Measurements from ENCODE around the gene ZNF710. TPM values are rescaled to one million over a fixed set of nuclear protein-coding genes. Genes with fewer than 3 reads are reported as not detected.

Gene ZNF710
- total RNA-seq, 1 donor from 2014 or later = 129 TPM

GRCh38 chr15:90008607-90009006 lies 7.5 kb downstream of the ZNF710 start:
- Mint-ChIP-seq H3K4me3 (ENCODE audit: unreplicated experiment) (peak overlapping the region; percentile 29), H3K27me3 (ENCODE audit: unreplicated experiment) (peaks cover 7% of the 10 kb centered on the region), H3K9me3 (ENCODE audit: unreplicated experiment) (peaks cover 4% of the 10 kb centered on the region), H3K4me1 (ENCODE audit: unreplicated experiment) (peaks cover 59% of the 10 kb centered on the region), H3K36me3 (ENCODE audit: low read depth, unreplicated experiment) (peaks cover 27% of the 10 kb centered on the region), H3K27ac (ENCODE audit: unreplicated experiment) (peak overlapping the region; percentile 75)
- TF ChIP-seq CTCF (IDR thresholded peaks at IDR 0.05; ENCODE audit: unreplicated experiment) = no peak
- no peak for DNase-seq (ENCODE audit: low spot score)

GRCh38 chr15:90009301-90010022 lies 8.3 kb downstream of the ZNF710 start:
- no peak for TF ChIP-seq CTCF (IDR thresholded peaks at IDR 0.05; ENCODE audit: unreplicated experiment)
- DNase-seq (ENCODE audit: low spot score) = no peak
- peaks cover 8% of the 10 kb centered on the region for H3K27me3 Mint-ChIP-seq (ENCODE audit: unreplicated experiment)
- peaks cover 4% of the 10 kb centered on the region for H3K9me3 Mint-ChIP-seq (ENCODE audit: unreplicated experiment)
- peaks cover 27% of the 10 kb centered on the region for H3K36me3 Mint-ChIP-seq (ENCODE audit: low read depth, unreplicated experiment)
- H3K27ac Mint-ChIP-seq (ENCODE audit: unreplicated experiment) = peak overlapping the region; percentile 67
- peak overlapping the region; percentile 43 for H3K4me3 Mint-ChIP-seq (ENCODE audit: unreplicated experiment)
- peaks cover 56% of the 10 kb centered on the region for H3K4me1 Mint-ChIP-seq (ENCODE audit: unreplicated experiment)

GRCh38 chr15:90011705-90012104 lies 10.6 kb downstream of the ZNF710 start:
- TF ChIP-seq CTCF (IDR thresholded peaks at IDR 0.05; ENCODE audit: unreplicated experiment) = no peak
- H3K4me1 Mint-ChIP-seq (ENCODE audit: unreplicated experiment) = peaks cover 52% of the 10 kb centered on the region
- DNase-seq (ENCODE audit: low spot score) = no peak

GRCh38 chr15:90013503-90013937 lies 12.4 kb downstream of the ZNF710 start:
- Mint-ChIP-seq H3K9me3 (ENCODE audit: unreplicated experiment) (peaks cover 4% of the 10 kb centered on the region), H3K4me3 (ENCODE audit: unreplicated experiment) (peak overlapping the region; percentile 69), H3K27ac (ENCODE audit: unreplicated experiment) (peak overlapping the region; percentile 91), H3K27me3 (ENCODE audit: unreplicated experiment) (peaks cover 7% of the 10 kb centered on the region), H3K4me1 (ENCODE audit: unreplicated experiment) (peaks cover 56% of the 10 kb centered on the region), H3K36me3 (ENCODE audit: low read depth, unreplicated experiment) (peaks cover 21% of the 10 kb centered on the region)
- no peak for DNase-seq (ENCODE audit: low spot score)
- no peak for TF ChIP-seq CTCF (IDR thresholded peaks at IDR 0.05; ENCODE audit: unreplicated experiment)

More at GRCh38 chr15:90011705-90012104, 10.6 kb downstream of the ZNF710 start:
- Mint-ChIP-seq H3K9me3 (ENCODE audit: unreplicated experiment) (peaks cover 4% of the 10 kb centered on the region), H3K4me3 (ENCODE audit: unreplicated experiment) (no peak overlapping the region), H3K27ac (ENCODE audit: unreplicated experiment) (no peak overlapping the region), H3K36me3 (ENCODE audit: low read depth, unreplicated experiment) (peaks cover 21% of the 10 kb centered on the region), H3K27me3 (ENCODE audit: unreplicated experiment) (peaks cover 8% of the 10 kb centered on the region)

- Mint-ChIP-seq H3K4me1 (ENCODE audit: unreplicated experiment) (peaks cover 53% of the 10 kb centered on the region), H3K27ac (ENCODE audit: unreplicated experiment) (no peak overlapping the region), H3K4me3 (ENCODE audit: unreplicated experiment) (no peak overlapping the region), H3K9me3 (ENCODE audit: unreplicated experiment) (peaks cover 4% of the 10 kb centered on the region), H3K36me3 (ENCODE audit: low read depth, unreplicated experiment) (peaks cover 14% of the 10 kb centered on the region), H3K27me3 (ENCODE audit: unreplicated experiment) (peaks cover 7% of the 10 kb centered on the region)
- no peak for TF ChIP-seq CTCF (IDR thresholded peaks at IDR 0.05; ENCODE audit: unreplicated experiment)
- DNase-seq (ENCODE audit: low spot score) = no peak
These were observed 14.2 kb downstream of the ZNF710 start for GRCh38 chr15:90015294-90015693.
